HCT116 (cell line): ENCODE results near the gene LTB4R. TPM values are rescaled to one million over a fixed set of nuclear protein-coding genes. Genes with fewer than 3 reads are reported as not detected.

Experiments used
- ATAC-seq: fragments of 200-7000 bp; cut with Tn5 transposase; 2 replicates; pipeline ENCODE4 v1.9.1; 2020; ENCODE audit warnings: mild to moderate bottlenecking, moderate library complexity
- BruUV-seq: library from RNA; stranded (reverse); fragments of 400-500 nt; replicated peaks from 2 replicates; lab custom pipeline; 2021; lab: Mats Ljungman, UMichigan
- CTCF ChIA-PET: fragments of 300-600 bp; sonication (Branson Sonifier 250); formaldehyde crosslinking; loops from one replicate; lab custom pipeline; 2021; ENCODE audit warnings: antibody characterized with exemption; lab: Charles Lee
- POLR2A ChIA-PET: fragments of 300-600, 350-600 bp; sonication (Branson Sonifier 250); formaldehyde crosslinking; loops from one replicate; lab custom pipeline; 2021; ENCODE audit warnings: antibody characterized with exemption; lab: Charles Lee
- RAD21 ChIA-PET, 2 experiments: fragments of 300-600 bp; sonication (Branson Sonifier 250); formaldehyde crosslinking; loops; one replicate each; lab custom pipeline; 2023; ENCODE audit warnings: low total read pairs in 2 of 2; ENCODE audit not compliant: uncharacterized antibody in 2 of 2, unreplicated experiment in 2 of 2, low non-redundant PET in 1 of 2; lab: Charles Lee
- DNase-seq: peaks from one replicate; pipeline ENCODE4 v3.0.0-alpha.2; 2010; ENCODE audit warnings: low read depth, low spot score
- H2AFZ ChIP-seq: fragments of 200-600 bp; shearing (Covaris generic), sonication (generic); 2 replicates; pipeline ENCODE4 v1.6.1; 2017; ENCODE audit warnings: low read depth, mixed run types, mixed read lengths, antibody characterized with exemption, low read length; ENCODE audit not compliant: poor library complexity, severe bottlenecking
- H3K27ac ChIP-seq: 2 replicates; pipeline ENCODE4 v1.5.1; 2012; ENCODE audit warnings: low read depth, low read length
- H3K27me3 ChIP-seq: fragments of 200-600 bp; sonication (generic); 2 replicates; pipeline ENCODE4 v1.6.1; 2016; ENCODE audit warnings: mixed run types, low read length, mixed read lengths; ENCODE audit not compliant: insufficient read depth
- H3K36me3 ChIP-seq, 2 experiments: fragments of 200-500 bp in 1 of 2; fragments of 200-600 bp in 1 of 2; sonication (Bioruptor generic) in 1 of 2; sonication (generic) in 1 of 2; 2 replicates each; pipeline versions ENCODE4 v1.5.1 to v1.6.1; 2014 to 2016; ENCODE audit warnings: low read length in 2 of 2, inconsistent platforms in 1 of 2, mixed read lengths in 1 of 2, mixed run types in 1 of 2; ENCODE audit not compliant: insufficient read depth in 2 of 2, control insufficient read depth in 1 of 2
- H3K4me1 ChIP-seq, 2 experiments: fragments of 200-600 bp in 1 of 2; sonication (generic) in 1 of 2; 2 replicates each; pipeline versions ENCODE4 v1.5.1 to v1.6.1; 2012 to 2017; ENCODE audit warnings: low read length in 2 of 2, inconsistent platforms in 1 of 2, mild to moderate bottlenecking in 1 of 2, mixed read lengths in 1 of 2, mixed run types in 1 of 2, moderate library complexity in 1 of 2; ENCODE audit not compliant: insufficient read depth in 2 of 2, control insufficient read depth in 1 of 2
- H3K4me2 ChIP-seq: fragments of 200-600 bp; sonication (generic); 2 replicates; pipeline ENCODE4 v1.6.1; 2017; ENCODE audit warnings: mixed run types, low read length, mixed read lengths
- H3K4me3 ChIP-seq, 2 experiments: fragments of 200-600 bp in 1 of 2; sonication (generic) in 1 of 2; replicated peaks in 1 of 2; 2 replicates each; pipeline ENCODE4 v1.5.1; 2011 to 2016; ENCODE audit warnings: low read length in 2 of 2, control low read depth in 1 of 2, low read depth in 1 of 2, mild to moderate bottlenecking in 1 of 2, mixed read lengths in 1 of 2, mixed run types in 1 of 2
- H3K79me2 ChIP-seq: fragments of 200-600 bp; sonication (generic); 2 replicates; pipeline ENCODE4 v1.6.1; 2017; ENCODE audit warnings: mild to moderate bottlenecking, mixed run types, low read length, moderate library complexity, mixed read lengths; ENCODE audit not compliant: insufficient read depth
- H3K9ac ChIP-seq: fragments of 200-600 bp; sonication (generic); 2 replicates; pipeline ENCODE4 v1.6.1; 2016; ENCODE audit warnings: low read length, mixed read lengths
- H3K9me2 ChIP-seq: fragments of 200-600 bp; sonication (generic), shearing (Covaris generic); 2 replicates; pipeline ENCODE4 v1.6.1; 2017; ENCODE audit warnings: mixed run types, mild to moderate bottlenecking, moderate library complexity; ENCODE audit not compliant: insufficient read depth
- H3K9me3 ChIP-seq, 2 experiments: fragments of 200-500 bp in 1 of 2; fragments of 200-600 bp in 1 of 2; sonication (Bioruptor generic) in 1 of 2; sonication (generic) in 1 of 2; 2 replicates each; pipeline ENCODE4 v1.6.1; 2014 to 2017; ENCODE audit warnings: low read length in 2 of 2, mixed read lengths in 2 of 2, inconsistent platforms in 1 of 2, low read depth in 1 of 2, mild to moderate bottlenecking in 1 of 2, mixed run types in 1 of 2, moderate library complexity in 1 of 2; ENCODE audit not compliant: control insufficient read depth in 1 of 2, insufficient read depth in 1 of 2
- H4K20me1 ChIP-seq: fragments of 200-600 bp; sonication (generic), shearing (Covaris generic); 2 replicates; pipeline ENCODE4 v1.6.1; 2017; ENCODE audit warnings: mixed run types, mild to moderate bottlenecking, moderate library complexity; ENCODE audit not compliant: insufficient read depth
- CBX3 ChIP-seq: IDR thresholded peaks from 2 replicates; pipeline ENCODE4 v1.6.1; 2012; ENCODE audit warnings: low read depth
- RAD21 ChIP-seq: IDR thresholded peaks from 2 replicates; pipeline ENCODE4 v1.6.1; 2012; ENCODE audit warnings: low read depth, mild to moderate bottlenecking
- intact Hi-C: fragments of 100-400 bp; cut with micrococcal nuclease; formaldehyde crosslinking; loops from 2 replicates; pipeline ENCODE4 v1.10.0; 2022
- total RNA-seq: library from RNA; stranded (reverse); gene quantifications from one replicate; pipeline ENCODE4 v1.2.1, GENCODE V29; 2021; ENCODE audit not compliant: unreplicated experiment
- TF ChIP-seq, protein P1 (sequence below), 3 experiments: fragments of 200-600 bp in 1 of 3; sonication (generic) in 1 of 3; IDR thresholded peaks in 2 of 3; conservative IDR thresholded peaks in 1 of 3; 2 replicates each; pipeline ENCODE4 v1.5.1; 2012 to 2017; ENCODE audit warnings: low read depth in 2 of 3, low read length in 2 of 3, antibody characterized with exemption in 1 of 3, borderline replicate concordance in 1 of 3, control low read depth in 1 of 3, mild to moderate bottlenecking in 1 of 3, mixed read lengths in 1 of 3, mixed run types in 1 of 3, moderate library complexity in 1 of 3; ENCODE audit not compliant: insufficient read depth in 1 of 3

LTB4R gene
- total RNA-seq, 1 experiment from 2014 or later, result 14.8 TPM

DNA sequence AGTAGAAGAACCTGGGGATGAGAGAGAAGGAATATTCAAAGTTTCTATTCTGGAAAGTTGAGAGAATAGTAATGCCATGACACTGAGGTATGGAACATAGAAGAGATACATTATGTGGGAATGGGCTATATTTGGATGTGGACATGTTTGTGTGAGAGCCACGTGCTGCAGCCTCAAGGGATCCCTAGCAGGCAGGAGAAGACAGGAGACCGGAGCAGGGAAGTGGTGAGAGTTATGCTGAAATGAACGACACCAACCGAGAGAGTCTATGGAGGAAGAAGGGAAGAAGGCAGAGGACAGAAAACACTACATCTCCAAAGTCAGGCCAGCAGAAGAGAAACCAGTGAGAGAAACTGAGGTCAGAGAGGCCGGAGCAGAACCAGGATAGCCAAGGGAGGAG is 38.4 kb downstream of the LTB4R start:
- Histone ChIP-seq H3K79me2 (no peaks in the 10 kb centered on the region), H3K4me3 (no peak overlapping the region), H2AFZ (no peak overlapping the region), H3K9me3 (no peaks in the 10 kb centered on the region), H3K36me3 (no peaks in the 10 kb centered on the region), H3K27ac (no peak overlapping the region), H3K9ac (no peak overlapping the region), H3K4me1 (peaks cover 5 to 17% of the 10 kb centered on the region in 2 experiments; a peak in 3 of 4 replicates), H3K9me2 (no peaks in the 10 kb centered on the region), H3K27me3 (no peaks in the 10 kb centered on the region), H3K4me2 (no peak overlapping the region), H4K20me1 (no peaks in the 10 kb centered on the region)
- no peak for DNase-seq
- TF ChIP-seq, protein P1, sequence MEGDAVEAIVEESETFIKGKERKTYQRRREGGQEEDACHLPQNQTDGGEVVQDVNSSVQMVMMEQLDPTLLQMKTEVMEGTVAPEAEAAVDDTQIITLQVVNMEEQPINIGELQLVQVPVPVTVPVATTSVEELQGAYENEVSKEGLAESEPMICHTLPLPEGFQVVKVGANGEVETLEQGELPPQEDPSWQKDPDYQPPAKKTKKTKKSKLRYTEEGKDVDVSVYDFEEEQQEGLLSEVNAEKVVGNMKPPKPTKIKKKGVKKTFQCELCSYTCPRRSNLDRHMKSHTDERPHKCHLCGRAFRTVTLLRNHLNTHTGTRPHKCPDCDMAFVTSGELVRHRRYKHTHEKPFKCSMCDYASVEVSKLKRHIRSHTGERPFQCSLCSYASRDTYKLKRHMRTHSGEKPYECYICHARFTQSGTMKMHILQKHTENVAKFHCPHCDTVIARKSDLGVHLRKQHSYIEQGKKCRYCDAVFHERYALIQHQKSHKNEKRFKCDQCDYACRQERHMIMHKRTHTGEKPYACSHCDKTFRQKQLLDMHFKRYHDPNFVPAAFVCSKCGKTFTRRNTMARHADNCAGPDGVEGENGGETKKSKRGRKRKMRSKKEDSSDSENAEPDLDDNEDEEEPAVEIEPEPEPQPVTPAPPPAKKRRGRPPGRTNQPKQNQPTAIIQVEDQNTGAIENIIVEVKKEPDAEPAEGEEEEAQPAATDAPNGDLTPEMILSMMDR (IDR thresholded peaks at IDR 0.05 in 2 of 3, conservative IDR thresholded peaks at IDR 0.05 in 1 of 3; ENCODE audit: borderline replicate concordance in 1 of 3, insufficient read depth in 1 of 3, low read depth in 2 of 3, low read length in 2 of 3), result no peak
- ChIA-PET POLR2A (no interaction called here), CTCF (no interaction called here), RAD21 (no interaction called here)
- no TSS peak for BruUV-seq
- no peak for ATAC-seq
- intact Hi-C loops, result no loop called here

DNA sequence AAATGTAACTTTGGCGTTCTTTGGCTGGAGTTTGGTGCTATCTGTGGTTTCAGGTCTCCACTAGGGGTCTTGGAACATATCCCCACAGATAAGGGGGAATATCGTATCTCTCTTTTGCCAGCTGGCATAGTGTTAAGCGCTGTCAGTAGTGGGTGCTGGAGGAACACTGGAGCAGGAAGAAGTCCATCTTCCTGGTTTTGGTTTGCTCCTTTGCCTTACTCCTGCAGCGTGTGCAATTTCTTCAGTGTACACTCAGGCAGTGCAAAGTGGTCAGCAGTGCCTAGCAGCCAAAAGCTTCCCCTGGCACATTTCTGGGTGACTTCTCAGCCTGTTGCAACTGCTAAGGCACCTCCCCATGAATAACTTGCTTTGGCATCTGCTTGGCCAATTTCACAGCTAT is 40.2 kb downstream of the LTB4R start:
- intact Hi-C loops, result no loop called here
- Histone ChIP-seq H3K9ac (no peak overlapping the region), H3K9me3 (no peaks in the 10 kb centered on the region), H4K20me1 (no peaks in the 10 kb centered on the region), H3K27ac (no peak overlapping the region), H3K79me2 (no peaks in the 10 kb centered on the region), H3K27me3 (no peaks in the 10 kb centered on the region), H3K4me2 (no peak overlapping the region), H3K4me1 (peaks cover 5 to 22% of the 10 kb centered on the region in 2 experiments; a peak in 3 of 4 replicates), H2AFZ (no peak overlapping the region), H3K36me3 (no peaks in the 10 kb centered on the region), H3K9me2 (no peaks in the 10 kb centered on the region), H3K4me3 (no peak overlapping the region)
- ATAC-seq (peak; percentile 70), DNase-seq (no peak)
- TF ChIP-seq, protein P1 (IDR thresholded peaks at IDR 0.05 in 2 of 3, conservative IDR thresholded peaks at IDR 0.05 in 1 of 3; ENCODE audit: borderline replicate concordance in 1 of 3, insufficient read depth in 1 of 3, low read depth in 2 of 3, low read length in 2 of 3), result 0 out of 6 replicates have a peak, but pooled peaks of 2 of the 3 experiments have one; percentile 12 to 14
- peak; percentile 30; the same call in 1 of the 2 replicates for TF ChIP-seq RAD21
- no peak for TF ChIP-seq CBX3
- no TSS peak for BruUV-seq
- ChIA-PET RAD21 (no interaction called here), CTCF (interaction anchor here (1.4 to 1.8 kb wide), 3 partner anchors 15 to 80 kb away, joined by 8 to 9 read pairs (median 8); no protein-coding TSS in a partner anchor), POLR2A (interaction anchor here (1.0 to 1.4 kb wide), 3 partner anchors 14 to 80 kb away, joined by 3 to 4 read pairs (median 3); no protein-coding TSS in a partner anchor)
